ENCODE data around the gene NFATC1.

Gene NFATC1

GRCh38 chr18:79367480-79367879 is 28.2 kb upstream of the NFATC1 start:
- H3K4me1 ChIP-seq (ENCODE audit: low read length), result no peaks in the 10 kb centered on the region
- no peaks in the 10 kb centered on the region for H3K79me2 ChIP-seq (ENCODE audit: low read length)
- H3K27ac ChIP-seq (ENCODE audit: low read length), result no peak overlapping the region
- H3K36me3 ChIP-seq (replicated peaks; ENCODE audit: low read depth, low read length), result peaks cover 21% of the 10 kb centered on the region
- H4K20me1 ChIP-seq (ENCODE audit: insufficient read depth, low read length), result no peaks in the 10 kb centered on the region
- H2AFZ ChIP-seq (ENCODE audit: low read depth, low read length), result no peak overlapping the region
- H3K9me3 ChIP-seq (ENCODE audit: insufficient read depth, low read length), result no peaks in the 10 kb centered on the region
- no peak overlapping the region for H3K9ac ChIP-seq (ENCODE audit: low read length)
- no peak overlapping the region for H3K4me2 ChIP-seq (ENCODE audit: low read length)
- no peak overlapping the region for H3K4me3 ChIP-seq (ENCODE audit: low read length)
- H3K27me3 ChIP-seq (ENCODE audit: low read depth, low read length), result no peaks in the 10 kb centered on the region
- TF ChIP-seq, protein P1, sequence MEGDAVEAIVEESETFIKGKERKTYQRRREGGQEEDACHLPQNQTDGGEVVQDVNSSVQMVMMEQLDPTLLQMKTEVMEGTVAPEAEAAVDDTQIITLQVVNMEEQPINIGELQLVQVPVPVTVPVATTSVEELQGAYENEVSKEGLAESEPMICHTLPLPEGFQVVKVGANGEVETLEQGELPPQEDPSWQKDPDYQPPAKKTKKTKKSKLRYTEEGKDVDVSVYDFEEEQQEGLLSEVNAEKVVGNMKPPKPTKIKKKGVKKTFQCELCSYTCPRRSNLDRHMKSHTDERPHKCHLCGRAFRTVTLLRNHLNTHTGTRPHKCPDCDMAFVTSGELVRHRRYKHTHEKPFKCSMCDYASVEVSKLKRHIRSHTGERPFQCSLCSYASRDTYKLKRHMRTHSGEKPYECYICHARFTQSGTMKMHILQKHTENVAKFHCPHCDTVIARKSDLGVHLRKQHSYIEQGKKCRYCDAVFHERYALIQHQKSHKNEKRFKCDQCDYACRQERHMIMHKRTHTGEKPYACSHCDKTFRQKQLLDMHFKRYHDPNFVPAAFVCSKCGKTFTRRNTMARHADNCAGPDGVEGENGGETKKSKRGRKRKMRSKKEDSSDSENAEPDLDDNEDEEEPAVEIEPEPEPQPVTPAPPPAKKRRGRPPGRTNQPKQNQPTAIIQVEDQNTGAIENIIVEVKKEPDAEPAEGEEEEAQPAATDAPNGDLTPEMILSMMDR (IDR thresholded peaks at IDR 0.05; ENCODE audit: low read depth, low read length), result no peak
- no peak for TF ChIP-seq EZH2phosphoT487 (IDR thresholded peaks at IDR 0.05; ENCODE audit: low read depth)

GRCh38 chr18:79367989-79368388 is 27.7 kb upstream of the NFATC1 start:
- Histone ChIP-seq H3K9me3 (ENCODE audit: insufficient read depth, low read length) (no peaks in the 10 kb centered on the region), H3K79me2 (ENCODE audit: low read length) (no peaks in the 10 kb centered on the region), H3K27ac (ENCODE audit: low read length) (no peak overlapping the region), H3K4me2 (ENCODE audit: low read length) (no peak overlapping the region), H3K36me3 (replicated peaks; ENCODE audit: low read depth, low read length) (peaks cover 20% of the 10 kb centered on the region), H3K4me3 (ENCODE audit: low read length) (no peak overlapping the region), H4K20me1 (ENCODE audit: insufficient read depth, low read length) (no peaks in the 10 kb centered on the region), H3K27me3 (ENCODE audit: low read depth, low read length) (no peaks in the 10 kb centered on the region), H3K9ac (ENCODE audit: low read length) (no peak overlapping the region), H2AFZ (ENCODE audit: low read depth, low read length) (no peak overlapping the region), H3K4me1 (ENCODE audit: low read length) (no peaks in the 10 kb centered on the region)
- TF ChIP-seq EZH2phosphoT487 (IDR thresholded peaks at IDR 0.05; ENCODE audit: low read depth), result no peak
- TF ChIP-seq, protein P1 (IDR thresholded peaks at IDR 0.05; ENCODE audit: low read depth, low read length), result no peak

DNA sequence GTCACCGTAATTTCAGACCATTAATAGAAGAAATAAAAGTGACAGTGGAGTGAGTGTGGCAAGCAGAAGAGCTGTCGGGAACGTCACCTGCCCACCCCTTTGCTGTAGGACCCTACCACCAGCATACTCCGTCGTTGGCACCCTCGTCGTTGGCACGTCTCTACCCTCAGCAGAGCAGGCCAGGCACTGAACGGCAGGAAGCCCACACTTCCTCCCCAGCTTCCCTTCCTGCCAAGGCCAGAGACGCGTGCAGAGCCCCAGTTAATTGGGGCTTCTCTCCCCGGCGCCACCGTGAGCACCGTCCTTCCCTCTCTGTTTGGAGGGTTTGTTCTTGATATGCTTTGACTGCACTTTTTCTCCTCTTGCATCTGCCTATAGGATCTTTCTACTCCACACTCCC is 27.0 kb upstream of the NFATC1 start:
- H3K27ac ChIP-seq (ENCODE audit: low read length), result no peak overlapping the region
- no peaks in the 10 kb centered on the region for H4K20me1 ChIP-seq (ENCODE audit: insufficient read depth, low read length)
- H3K4me1 ChIP-seq (ENCODE audit: low read length), result no peaks in the 10 kb centered on the region
- peaks cover 15% of the 10 kb centered on the region for H3K36me3 ChIP-seq (replicated peaks; ENCODE audit: low read depth, low read length)
- H3K4me3 ChIP-seq (ENCODE audit: low read length), result no peak overlapping the region
- no peaks in the 10 kb centered on the region for H3K9me3 ChIP-seq (ENCODE audit: insufficient read depth, low read length)
- no peak for TF ChIP-seq EZH2phosphoT487 (IDR thresholded peaks at IDR 0.05; ENCODE audit: low read depth)
- TF ChIP-seq, protein P1 (IDR thresholded peaks at IDR 0.05; ENCODE audit: low read depth, low read length), result no peak
- H3K27me3 ChIP-seq (ENCODE audit: low read depth, low read length), result no peaks in the 10 kb centered on the region
- no peak overlapping the region for H3K9ac ChIP-seq (ENCODE audit: low read length)
- no peaks in the 10 kb centered on the region for H3K79me2 ChIP-seq (ENCODE audit: low read length)
- no peak overlapping the region for H3K4me2 ChIP-seq (ENCODE audit: low read length)
- H2AFZ ChIP-seq (ENCODE audit: low read depth, low read length), result no peak overlapping the region

GRCh38 chr18:79371561-79372121 is 24.1 kb upstream of the NFATC1 start:
- H3K4me3 ChIP-seq (ENCODE audit: low read length), result no peak overlapping the region
- H3K27me3 ChIP-seq (ENCODE audit: low read depth, low read length), result no peaks in the 10 kb centered on the region
- no peak for TF ChIP-seq EZH2phosphoT487 (IDR thresholded peaks at IDR 0.05; ENCODE audit: low read depth)
- TF ChIP-seq, protein P1 (IDR thresholded peaks at IDR 0.05; ENCODE audit: low read depth, low read length), result no peak
- H3K36me3 ChIP-seq (replicated peaks; ENCODE audit: low read depth, low read length), result peaks cover 9% of the 10 kb centered on the region
- no peaks in the 10 kb centered on the region for H3K9me3 ChIP-seq (ENCODE audit: insufficient read depth, low read length)
- H4K20me1 ChIP-seq (ENCODE audit: insufficient read depth, low read length), result no peaks in the 10 kb centered on the region
- no peak overlapping the region for H2AFZ ChIP-seq (ENCODE audit: low read depth, low read length)
- peaks cover 21% of the 10 kb centered on the region for H3K4me1 ChIP-seq (ENCODE audit: low read length)
- no peak overlapping the region for H3K9ac ChIP-seq (ENCODE audit: low read length)
- no peak overlapping the region for H3K4me2 ChIP-seq (ENCODE audit: low read length)
- H3K79me2 ChIP-seq (ENCODE audit: low read length), result no peaks in the 10 kb centered on the region
- no peak overlapping the region for H3K27ac ChIP-seq (ENCODE audit: low read length)

Data from OCI-LY3 (cell line).